GM12892 (cell line): ENCODE measurements around the gene APLF.

Experiments used
- POLR2A ChIP-seq: IDR thresholded peaks from 2 replicates; pipeline ENCODE4 v1.6.1; 2011; ENCODE audit warnings: low read depth, low read length, control low read depth
- POLR2AphosphoS5 ChIP-seq: IDR thresholded peaks from 2 replicates; pipeline ENCODE4 v1.6.1; 2011; ENCODE audit warnings: low read depth, low read length, control low read depth
- TAF1 ChIP-seq: IDR thresholded peaks from 2 replicates; pipeline ENCODE4 v1.6.1; 2011; ENCODE audit warnings: low read depth, mild to moderate bottlenecking, control low read depth, low read length, borderline replicate concordance

GRCh38 chr2:68435615-68436014 is 31.8 kb upstream of the APLF start:
- TF ChIP-seq POLR2A (no peak), TAF1 (no peak), POLR2AphosphoS5 (no peak)
